Measurements from ENCODE around the gene MYL7.

GRCh38 chr7:44173911-44174693 is 33.0 kb upstream of the MYL7 start:
- TF ChIP-seq CTCF (IDR thresholded peaks at IDR 0.05; ENCODE audit: borderline replicate concordance, extremely low read depth, low read length, poor library complexity, severe bottlenecking) = no peak
- TF ChIP-seq EZH2 (IDR thresholded peaks at IDR 0.05; ENCODE audit: borderline replicate concordance, low read depth, low read length, severe bottlenecking) = no peak
